CD4-positive, alpha-beta T cell treated with Interleukin-15 for 1 hour (primary cell): ENCODE measurements around the gene HSFX3.
"Not testable (repeated sequence)": the region's sequence is repeated elsewhere in the genome, so short reads cannot be mapped to it uniquely, and the experiment has no call there.

Source experiments
- DNase-seq: peaks from one replicate; pipeline ENCODE4 v3.0.0-alpha.2; 2020

Gene HSFX3

DNA sequence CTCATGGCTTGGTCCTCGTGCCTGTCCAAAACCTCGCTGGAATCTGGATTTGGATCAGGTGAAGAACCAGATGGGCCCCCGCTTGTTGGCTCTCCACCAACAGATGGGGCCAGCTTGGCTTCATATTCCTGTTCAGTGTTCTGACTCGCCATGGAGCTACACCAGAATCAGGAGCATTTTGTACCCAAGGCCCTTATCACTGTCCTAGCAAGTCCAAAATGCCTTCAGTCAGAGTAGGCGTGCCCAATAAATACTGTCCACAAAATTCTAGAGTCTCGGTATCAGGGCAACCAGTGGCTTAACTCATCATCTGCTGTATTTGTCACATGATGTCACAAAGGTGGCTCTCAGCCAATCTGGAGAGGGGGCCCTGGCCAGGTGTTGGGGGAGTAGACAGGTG lies at the start of gene HSFX3:
TSS of gene HSFX3 (minus strand) at position 224 of the 400 bp plus-strand sequence. CDS start at position 152, 72 bp downstream.
- not testable (repeated sequence) for DNase-seq

- DNase-seq: not testable (repeated sequence)
These were observed 48.9 kb upstream of the HSFX3 start for GRCh38 chrX:149598603-149599002.

- DNase-seq: not testable (repeated sequence)
These were observed 46.2 kb upstream of the HSFX3 start for GRCh38 chrX:149595943-149596342.

GRCh38 chrX:149595214-149595613 lies 45.5 kb upstream of the HSFX3 start, which contains the start of gene HSFX2:
TSS of gene HSFX2 (minus strand) at chrX:149595314. CDS start at chrX:149594700, 614 bp downstream.
- not testable (repeated sequence) for DNase-seq

DNA sequence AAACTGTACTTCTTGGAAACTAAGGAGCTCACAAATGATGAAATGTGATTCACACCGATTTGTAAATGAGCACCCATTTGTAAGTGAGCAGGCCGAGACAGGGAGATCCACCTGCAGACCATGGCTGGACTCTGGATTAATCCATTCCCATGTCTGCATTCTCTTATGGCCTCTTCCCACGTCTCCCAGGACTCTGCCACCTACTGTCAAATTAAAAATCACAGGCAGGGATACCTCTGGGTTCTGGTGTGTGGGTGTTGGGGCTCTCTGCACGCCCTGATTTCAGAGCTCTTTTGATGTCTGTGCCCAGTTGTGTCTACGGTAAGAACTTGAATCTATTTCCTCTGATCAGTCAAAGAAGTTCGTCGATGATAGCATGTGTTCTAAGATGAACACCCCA lies 41.3 kb upstream of the HSFX3 start:
- DNase-seq: not testable (repeated sequence)

DNA sequence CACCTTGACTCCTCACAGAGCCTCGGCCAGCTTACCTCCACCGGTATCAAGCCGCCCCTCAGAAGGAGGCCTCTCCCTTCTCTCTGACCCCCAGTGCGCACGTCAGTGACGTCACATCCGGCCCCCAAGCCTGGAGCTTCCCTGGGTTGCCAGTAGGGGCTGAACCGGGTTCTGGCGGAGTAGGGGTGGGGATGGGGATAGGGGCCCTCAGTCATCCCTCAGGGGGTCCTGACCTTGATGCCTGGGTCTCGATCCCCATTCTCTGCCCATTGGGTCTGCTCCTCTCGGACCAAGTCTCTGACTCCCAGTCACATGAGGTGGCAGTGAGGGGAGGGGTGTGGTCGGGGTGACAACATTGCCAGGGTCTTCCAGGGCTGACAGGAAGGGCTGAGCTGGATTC lies 37.6 kb upstream of the HSFX3 start, which contains the start of gene MAGEA9B:
TSS of gene MAGEA9B (minus strand) at position 101 of the 400 bp plus-strand sequence. CDS start 4,280 bp downstream, outside the sequence.
- not testable (repeated sequence) for DNase-seq

DNA sequence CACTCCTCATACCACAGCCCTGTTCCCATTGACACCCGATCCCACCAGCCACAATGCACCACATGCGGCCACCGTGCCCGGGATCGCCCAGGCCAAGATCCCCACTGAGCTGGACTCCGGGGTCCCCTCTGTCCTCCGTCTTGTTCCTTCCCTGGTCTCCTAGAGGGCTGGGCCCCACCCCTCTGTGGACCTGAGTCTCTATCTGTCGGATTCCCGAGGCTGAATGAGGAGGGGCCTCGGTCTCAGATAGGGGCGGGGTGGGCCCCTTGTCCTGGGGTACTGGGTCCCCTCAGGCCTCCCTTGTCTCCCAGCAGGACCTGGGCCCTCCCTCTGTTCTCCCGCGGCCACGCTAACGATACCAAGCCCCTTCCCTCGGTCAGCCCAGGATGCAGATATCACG lies 35.9 kb upstream of the HSFX3 start:
- not testable (repeated sequence) for DNase-seq

DNA sequence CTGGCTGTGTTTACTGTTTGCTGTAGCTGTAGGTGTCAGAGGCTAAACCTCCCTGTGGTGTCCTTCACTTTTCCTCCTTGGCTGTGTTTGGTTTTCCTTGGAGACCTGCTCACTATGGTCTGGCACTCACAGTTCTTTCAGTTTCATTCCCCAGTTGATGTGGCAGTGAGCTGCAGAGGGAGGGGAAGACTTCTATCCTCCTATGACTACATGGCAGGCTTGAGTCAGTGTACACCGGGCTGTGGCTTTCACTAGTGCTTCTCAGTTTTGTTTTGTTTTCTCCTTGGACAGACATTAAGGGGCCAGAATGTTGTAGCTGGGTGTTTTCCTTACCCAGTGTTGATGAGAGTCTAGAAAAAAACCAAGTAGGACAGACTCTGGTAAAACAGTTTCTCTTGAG lies 23.7 kb upstream of the HSFX3 start:
- not testable (repeated sequence) for DNase-seq

- no peak for DNase-seq
These were observed 23.0 kb upstream of the HSFX3 start for GRCh38 chrX:149572743-149573142.

DNA sequence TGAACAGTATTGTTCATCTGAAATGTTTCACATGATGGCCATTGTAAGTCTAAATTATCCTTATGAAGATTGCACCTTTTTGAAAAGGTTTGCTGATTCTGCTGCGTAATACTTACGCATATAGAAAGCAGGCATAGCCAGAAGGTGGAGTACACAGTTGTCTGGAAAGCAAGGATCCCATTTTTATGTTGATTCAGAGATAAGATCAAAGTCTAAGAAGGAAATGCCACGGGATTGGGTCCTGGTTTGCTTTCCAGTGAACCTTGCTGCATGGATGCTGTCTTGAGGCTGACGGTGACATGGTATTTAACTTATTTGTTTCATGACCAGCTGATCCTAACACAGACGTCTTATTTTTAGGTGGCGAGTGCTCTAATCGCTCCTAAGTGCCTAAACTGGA lies 22.0 kb upstream of the HSFX3 start:
- no peak for DNase-seq

DNA sequence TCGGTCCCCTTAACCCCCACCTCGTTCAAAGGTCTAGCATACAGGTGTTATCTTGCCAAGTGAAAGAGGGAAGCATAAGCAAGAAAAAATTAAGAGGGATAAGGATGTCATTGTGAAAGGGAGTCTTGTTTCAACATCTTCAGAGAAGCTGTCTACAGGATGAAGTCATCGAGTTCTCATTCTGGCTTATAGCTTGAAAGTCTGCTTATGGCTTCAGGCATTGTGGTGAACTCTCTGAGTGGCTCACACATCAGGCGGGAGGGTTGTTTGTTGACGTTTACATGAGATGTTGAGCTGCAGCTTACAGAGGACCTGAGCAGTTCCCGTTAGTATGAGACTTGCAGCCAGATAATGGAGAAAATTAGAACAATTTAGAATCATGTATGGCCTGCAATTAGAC lies 20.9 kb upstream of the HSFX3 start:
- DNase-seq: no peak

DNA sequence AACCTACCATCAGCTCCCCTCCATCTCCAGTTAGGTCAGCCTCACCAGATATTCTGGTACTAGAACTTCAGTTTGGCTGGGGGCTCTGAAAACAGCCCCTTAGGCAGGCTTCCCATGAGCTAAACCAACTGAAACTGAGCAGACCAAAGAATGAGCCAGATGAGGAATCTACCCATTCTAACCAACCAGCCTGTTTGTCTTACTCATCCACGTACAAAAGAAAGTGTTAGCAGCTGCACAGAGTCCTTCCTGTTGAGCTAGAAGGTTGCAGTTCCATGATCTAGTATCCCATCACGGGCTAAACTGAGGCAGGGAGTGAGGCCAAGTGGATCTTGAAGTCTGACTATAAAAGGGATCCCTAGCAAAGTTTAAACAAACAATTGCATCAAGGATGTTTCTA lies 20.0 kb upstream of the HSFX3 start:
- DNase-seq: no peak

DNA sequence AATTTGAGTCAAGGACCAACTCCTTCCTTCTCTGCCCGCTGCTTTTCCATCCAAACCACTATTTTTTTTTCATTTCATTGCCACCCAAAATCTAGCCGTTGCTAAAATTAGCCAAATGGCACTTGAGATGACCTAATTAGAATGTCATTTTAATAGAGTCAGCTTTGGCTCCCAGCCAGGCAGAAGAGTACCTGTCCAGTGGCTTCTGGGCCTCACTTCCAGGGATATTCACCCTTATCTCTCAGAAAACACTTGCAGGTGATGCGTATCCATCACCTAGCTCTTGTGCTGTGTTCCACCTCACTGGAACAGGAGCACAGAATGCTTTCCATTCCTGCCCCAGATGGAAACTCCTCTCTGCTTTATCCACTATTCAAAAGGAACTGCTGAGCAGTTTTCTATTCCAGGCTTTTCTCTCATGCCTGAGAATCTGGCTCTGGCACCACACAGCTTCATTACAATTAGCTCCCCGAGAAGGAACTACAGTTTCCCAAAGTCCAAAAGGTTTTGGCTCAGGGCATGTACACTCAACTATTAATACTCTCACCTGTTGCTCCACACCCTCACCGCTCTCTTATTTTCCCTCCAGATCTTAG lies 19.1 kb upstream of the HSFX3 start:
- DNase-seq: no peak

- no peak for DNase-seq
These were observed 18.1 kb upstream of the HSFX3 start for GRCh38 chrX:149567621-149568417.

- DNase-seq: no peak
These were observed 13.6 kb upstream of the HSFX3 start for GRCh38 chrX:149563359-149563758.

DNA sequence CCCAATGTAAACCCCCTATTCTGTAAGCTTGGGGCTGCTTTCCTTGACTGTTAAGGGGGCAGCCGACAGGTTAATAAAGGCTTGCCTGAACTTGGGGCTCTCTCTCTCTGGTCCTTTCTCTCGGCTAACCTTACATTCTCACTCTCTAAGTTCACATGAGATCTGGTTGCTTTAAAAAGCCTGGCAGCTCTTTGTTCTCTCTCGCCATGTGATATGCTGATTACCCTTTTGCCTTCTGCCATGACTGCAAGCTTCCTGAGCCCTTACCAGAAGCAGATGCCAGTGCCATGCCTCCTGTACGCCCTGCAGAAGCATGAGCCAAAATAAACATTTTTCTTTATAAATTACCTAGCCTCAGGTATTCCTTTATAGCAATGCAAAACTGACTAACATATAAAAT lies 5.5 kb upstream of the HSFX3 start:
- not testable (repeated sequence) for DNase-seq

GRCh38 chrX:149551939-149552248 lies 2.2 kb upstream of the HSFX3 start:
- DNase-seq: not testable (repeated sequence)

DNA sequence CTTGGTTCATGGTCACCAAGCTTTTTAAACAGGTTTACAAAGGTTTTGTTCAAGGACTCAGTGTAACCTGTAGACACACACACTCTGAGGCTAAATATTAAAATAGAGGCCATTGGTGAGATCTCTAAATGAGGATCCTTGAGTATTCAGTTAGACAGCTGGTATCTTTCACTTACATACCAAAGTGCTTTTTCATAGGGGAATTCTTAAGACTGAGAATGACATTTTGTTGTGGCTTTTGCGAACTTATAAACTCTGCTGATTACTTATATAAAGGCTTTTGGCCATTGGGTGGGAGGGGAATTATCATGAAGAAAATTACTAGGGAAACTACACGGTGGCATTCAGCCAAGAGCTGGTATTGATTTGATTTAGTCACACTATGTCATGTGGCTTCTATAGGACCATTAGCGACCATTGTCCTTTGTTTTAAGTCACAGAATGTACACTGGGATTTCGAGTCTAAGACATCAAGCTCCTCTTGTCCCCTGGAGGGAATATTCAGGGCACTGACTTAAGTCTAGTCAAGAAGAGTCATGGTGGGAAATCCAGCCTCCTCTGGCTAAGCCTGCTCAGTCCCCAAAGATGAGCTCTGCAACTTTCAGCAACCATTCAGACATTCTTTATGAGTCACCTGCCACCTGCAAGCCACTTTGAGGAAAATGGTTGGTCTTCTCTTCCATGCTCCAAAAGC lies 1.7 kb upstream of the HSFX3 start:
- DNase-seq: not testable (repeated sequence)

DNA sequence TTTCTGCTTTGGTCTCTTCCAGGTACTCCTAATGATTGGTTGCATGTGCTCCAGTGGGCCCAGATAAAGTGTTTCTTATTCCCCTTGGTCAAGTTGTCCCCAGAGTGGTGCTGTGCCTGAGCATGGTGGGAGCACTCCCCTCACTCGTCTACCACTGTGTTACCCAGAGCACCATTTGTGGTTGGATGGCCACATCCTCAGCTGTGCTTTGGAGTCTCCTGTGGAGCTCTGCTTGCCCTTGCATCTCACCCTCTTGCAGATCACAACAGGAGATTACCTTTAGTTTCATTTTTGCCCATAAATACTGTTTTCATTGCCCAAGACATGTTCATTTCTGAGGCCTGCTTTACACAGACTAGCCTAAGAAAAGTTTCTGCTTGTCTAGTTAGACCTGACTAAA lies 730 bp upstream of the HSFX3 start:
- not testable (repeated sequence) for DNase-seq

- DNase-seq: not testable (repeated sequence)
These were observed 1.9 kb downstream of the HSFX3 start for GRCh38 chrX:149547782-149548181.

GRCh38 chrX:149546962-149547361 lies 2.8 kb downstream of the HSFX3 start:
- DNase-seq: not testable (repeated sequence)

GRCh38 chrX:149545545-149546543 lies 3.9 kb downstream of the HSFX3 start:
- DNase-seq: not testable (repeated sequence)
